ENCODE data around the gene MARS1. TPM values are rescaled to one million over a fixed set of nuclear protein-coding genes. Genes with fewer than 3 reads are reported as not detected.

Gene MARS1
- total RNA-seq, 8 experiments from 2014 or later: 133 to 437 (median 224) TPM

DNA sequence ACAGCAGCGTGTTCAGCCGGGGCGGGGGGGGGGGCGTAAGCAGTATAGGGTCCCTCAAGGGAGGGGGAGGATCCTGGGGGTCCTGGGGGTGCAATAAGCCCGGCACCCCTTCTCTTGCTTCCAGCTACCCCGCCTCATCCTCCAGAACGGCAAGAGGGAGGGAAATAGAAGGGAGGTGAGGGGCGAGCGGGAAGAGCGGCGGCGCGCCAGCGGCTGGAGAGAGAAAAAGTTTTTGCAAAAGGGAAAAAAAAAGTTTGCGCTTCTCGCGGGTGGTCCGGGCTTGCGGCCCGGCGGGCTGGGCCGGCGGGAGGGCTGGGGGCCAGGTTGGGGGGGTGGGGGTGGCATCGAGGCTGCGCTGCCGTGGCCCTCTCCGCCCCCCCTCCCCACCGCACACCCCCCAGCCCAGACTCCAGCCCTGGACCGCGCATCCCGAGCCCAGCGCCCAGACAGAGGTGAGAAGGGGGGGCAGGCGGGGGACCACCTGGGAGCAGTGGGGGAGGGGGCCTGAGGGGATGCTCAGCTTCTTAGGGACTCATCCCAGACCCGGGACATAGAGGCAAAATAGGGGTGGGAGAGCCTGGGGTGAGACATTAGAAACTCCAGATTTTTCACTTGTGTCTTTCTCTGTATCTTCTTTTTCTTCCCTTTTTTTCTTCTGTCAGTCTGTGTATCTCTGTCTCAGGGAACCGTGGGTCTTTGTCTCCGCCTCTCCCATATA lies 28.0 kb upstream of the MARS1 start, which contains the start of gene GLI1:
GLI1 (plus strand) TSS at position 36 of the 718 bp plus-strand sequence. CDS start 3,907 bp downstream, outside the sequence.
- Histone ChIP-seq H3K27ac (peak within 1 kb of the TSS; percentile 45 to 71), H3K4me3 (peak within 1 kb of the TSS; percentile 45 to 59 (median 51)), H3K4me1 (replicated peaks in 1 of 2) (peaks cover 35 to 48% of the 10 kb centered on the region in 2 donors)
- ATAC-seq (replicated peaks in 6 of 8): peak in 3 of 8 experiments; percentile 9 to 13 (median 11)
- 0% methylated on average over 2 to 3 of the region's 36 CpGs; no CpG with 5 or more reads in 8 of the 10 experiments for WGBS, 10 experiments
- in situ Hi-C loops (cut with MboI; ENCODE audit: low pct_unique_long_range_greater_than_20kb in 2 of 9, low sequenced_read_pairs in 9 of 9, unreplicated experiment in 9 of 9): loop anchor here in 2 of 9 experiments (10.0 to 25.0 kb wide), 2 partner anchors 145 to 223 kb away; partner anchors contain the start of gene SHMT2 (in 1 of the 2)

- H3K4me3 ChIP-seq: peak overlapping the region; percentile 45 to 59 (median 51)
- no peak for ATAC-seq (replicated peaks in 6 of 8)
- H3K27ac ChIP-seq: peak overlapping the region in 1 of 2 donors; percentile 71
These were observed 27.4 kb upstream of the MARS1 start for GRCh38 chr12:57460468-57460784.

DNA sequence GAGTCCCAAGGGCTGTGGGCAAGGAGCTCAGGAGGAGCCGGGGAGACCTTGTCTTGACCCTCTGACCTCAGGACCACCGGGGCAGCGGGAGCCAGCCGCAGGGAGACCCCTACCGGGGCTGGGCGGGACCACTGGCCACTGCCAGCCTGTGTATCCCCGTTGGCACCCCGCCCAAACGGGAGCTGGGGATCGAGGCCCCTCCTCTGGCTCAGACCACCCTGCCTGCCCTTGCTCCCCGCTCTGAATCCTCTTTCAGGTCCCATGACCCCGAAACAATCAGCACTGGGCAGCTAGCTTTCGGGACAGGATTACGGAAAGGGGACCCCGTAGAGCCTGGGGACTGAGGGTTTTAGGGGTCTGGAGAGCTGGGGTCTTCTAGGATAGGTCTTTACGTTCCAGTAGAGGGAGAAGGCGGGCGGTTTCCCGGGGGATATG lies 27.0 kb upstream of the MARS1 start:
- ATAC-seq (replicated peaks in 6 of 8): peak in 4 of 8 experiments; percentile 1 to 9 (median 6)
- Histone ChIP-seq H3K4me3 (peak overlapping the region; percentile 32 to 59 (median 51)), H3K27ac (peak overlapping the region in 1 of 2 donors; percentile 71), H3K4me1 (replicated peaks in 1 of 2) (peaks cover 25 to 38% of the 10 kb centered on the region in 2 donors)
- in situ Hi-C loops (cut with MboI; ENCODE audit: low pct_unique_long_range_greater_than_20kb in 2 of 9, low sequenced_read_pairs in 9 of 9, unreplicated experiment in 9 of 9): loop anchor here in 1 of 9 experiments (25.0 kb wide), 1 partner anchor 224 kb away; the partner anchor contains the start of gene SHMT2
- WGBS, 10 experiments: 0 to 15% (median 2%) methylated on average over 1 to 5 of the region's 19 CpGs; no CpG with 5 or more reads in 6 of the 10 experiments

More at GRCh38 chr12:57460468-57460784, 27.4 kb upstream of the MARS1 start:
- 0% methylated on average over 1 to 3 of the region's 6 CpGs; no CpG with 5 or more reads in 6 of the 10 experiments for WGBS, 10 experiments
- H3K4me1 ChIP-seq (replicated peaks in 1 of 2): peaks cover 30 to 43% of the 10 kb centered on the region in 2 donors
- in situ Hi-C loops (cut with MboI; ENCODE audit: low pct_unique_long_range_greater_than_20kb in 2 of 9, low sequenced_read_pairs in 9 of 9, unreplicated experiment in 9 of 9): loop anchor here in 1 of 9 experiments (25.0 kb wide), 1 partner anchor 223 kb away; the partner anchor contains the start of gene SHMT2

DNA sequence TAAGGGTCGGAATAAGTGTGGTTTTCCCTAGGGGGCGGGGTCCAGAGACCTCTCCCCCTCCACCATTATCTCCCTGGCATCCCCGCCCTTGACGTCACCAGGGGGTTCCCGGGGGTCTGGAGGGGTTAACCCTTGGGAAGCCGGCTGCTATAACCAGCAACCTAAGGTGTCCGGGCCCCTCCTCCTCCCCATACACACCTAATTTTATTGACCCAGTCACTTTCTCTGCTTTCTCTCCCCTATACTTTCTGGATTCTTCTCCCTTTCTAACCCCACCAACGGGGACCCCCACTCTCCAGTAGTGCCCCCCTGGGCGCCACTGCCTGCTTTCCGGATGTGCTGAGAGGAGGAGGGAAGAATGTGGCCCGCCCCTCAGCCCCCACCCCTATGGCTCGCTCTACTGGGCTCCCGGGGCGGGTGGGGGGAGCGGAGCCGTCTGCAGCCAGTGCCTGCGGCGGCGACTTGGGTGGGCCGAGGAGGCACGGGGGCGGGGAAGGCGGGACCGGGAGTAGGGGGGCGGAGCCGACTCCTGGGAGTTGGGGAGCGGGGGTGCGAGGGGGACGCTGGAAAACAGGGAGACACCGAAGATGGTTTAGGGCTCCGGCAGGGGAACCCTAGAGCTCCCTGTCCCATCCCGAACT lies 26.5 kb upstream of the MARS1 start:
- peak; percentile 1 to 28 (median 12) for ATAC-seq (replicated peaks in 6 of 8)
- peak overlapping the region in 1 of 2 donors; percentile 71 for H3K27ac ChIP-seq

DNA sequence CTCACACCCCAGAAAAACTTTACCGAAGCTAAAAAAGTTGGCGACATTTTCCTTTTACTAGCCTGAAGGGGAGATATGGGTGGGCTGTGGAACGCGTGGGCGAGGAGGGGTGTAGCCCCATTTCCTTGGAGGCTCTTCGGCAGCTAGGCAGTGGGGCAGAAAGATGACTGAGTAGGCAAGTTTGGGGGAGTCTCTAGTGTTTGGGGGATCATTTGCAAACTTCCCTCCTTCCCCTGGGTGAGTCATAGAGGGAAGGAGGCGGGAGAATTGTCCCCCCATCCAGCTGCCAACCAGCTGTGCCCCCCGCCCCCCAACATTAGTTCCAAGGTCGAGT lies 26.0 kb upstream of the MARS1 start:
- in situ Hi-C loops (cut with MboI; ENCODE audit: low pct_unique_long_range_greater_than_20kb in 2 of 9, low sequenced_read_pairs in 9 of 9, unreplicated experiment in 9 of 9): loop anchor here in 1 of 9 experiments (25.0 kb wide), 1 partner anchor 225 kb away; the partner anchor contains the start of gene SHMT2
- Histone ChIP-seq H3K4me1 (replicated peaks in 1 of 2) (peaks cover 23 to 29% of the 10 kb centered on the region in 2 donors), H3K27ac (peak overlapping the region in 1 of 2 donors; percentile 71), H3K4me3 (peak overlapping the region; percentile 32 to 59 (median 51))
- 0% methylated on average over 4 of the region's 9 CpGs; no CpG with 5 or more reads in 9 of the 10 experiments for WGBS, 10 experiments
- peak in 4 of 8 experiments; percentile 1 to 5 (median 2) for ATAC-seq (replicated peaks in 6 of 8)

More for the DNA sequence above, 26.5 kb upstream of the MARS1 start:
- in situ Hi-C loops (cut with MboI; ENCODE audit: low pct_unique_long_range_greater_than_20kb in 2 of 9, low sequenced_read_pairs in 9 of 9, unreplicated experiment in 9 of 9): loop anchor here in 1 of 9 experiments (25.0 kb wide), 1 partner anchor 224 kb away; the partner anchor contains the start of gene SHMT2
- H3K4me3 ChIP-seq: peak overlapping the region; percentile 32 to 59 (median 51)
- peaks cover 23 to 33% of the 10 kb centered on the region in 2 donors for H3K4me1 ChIP-seq (replicated peaks in 1 of 2)
- 0% methylated on average over 1 to 2 of the region's 32 CpGs; no CpG with 5 or more reads in 7 of the 10 experiments for WGBS, 10 experiments

GRCh38 chr12:57462251-57462911 lies 25.5 kb upstream of the MARS1 start:
- H3K4me3 ChIP-seq: peak overlapping the region; percentile 32 to 59 (median 51)
- ATAC-seq (replicated peaks in 6 of 8): peak; percentile 53 to 70 (median 66)
- in situ Hi-C loops (cut with MboI; ENCODE audit: low pct_unique_long_range_greater_than_20kb in 2 of 9, low sequenced_read_pairs in 9 of 9, unreplicated experiment in 9 of 9): loop anchor here in 1 of 9 experiments (25.0 kb wide), 1 partner anchor 225 kb away; the partner anchor contains the start of gene SHMT2
- peaks cover 23 to 26% of the 10 kb centered on the region in 2 donors for H3K4me1 ChIP-seq (replicated peaks in 1 of 2)
- WGBS, 10 experiments: 0% methylated on average over 1 to 6 of the region's 28 CpGs; no CpG with 5 or more reads in 7 of the 10 experiments
- H3K27ac ChIP-seq: peak overlapping the region in 1 of 2 donors; percentile 71

DNA sequence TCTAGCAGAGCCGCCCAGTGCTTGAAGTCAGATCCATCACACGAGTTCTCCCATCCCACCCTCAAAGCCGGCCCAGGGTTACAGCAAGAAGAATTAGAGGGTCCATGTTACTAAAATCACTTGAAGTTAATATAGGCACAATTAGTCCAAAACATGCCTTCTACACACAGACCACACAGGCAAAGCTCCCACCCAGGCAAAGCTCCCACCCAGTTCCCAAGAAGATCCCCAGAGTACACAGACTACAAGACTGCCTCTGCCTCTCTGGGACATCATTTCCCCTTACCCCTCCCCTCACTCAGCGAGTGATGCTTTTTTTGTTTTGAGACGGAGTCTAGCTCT lies 25.0 kb upstream of the MARS1 start:
- H3K4me1 ChIP-seq (replicated peaks in 1 of 2): peaks cover 18 to 22% of the 10 kb centered on the region in 2 donors
- no peak for ATAC-seq (replicated peaks in 6 of 8)
- 0 to 63% (median 33%) methylated on average over 1 to 3 of the region's 5 CpGs; no CpG with 5 or more reads in 7 of the 10 experiments for WGBS, 10 experiments
- no peak overlapping the region for H3K27ac ChIP-seq
- in situ Hi-C loops (cut with MboI; ENCODE audit: low pct_unique_long_range_greater_than_20kb in 2 of 9, low sequenced_read_pairs in 9 of 9, unreplicated experiment in 9 of 9): loop anchor here in 1 of 9 experiments (25.0 kb wide), 1 partner anchor 226 kb away; the partner anchor contains the start of gene SHMT2
- peak overlapping the region in 1 of 5 donors; percentile 56 for H3K4me3 ChIP-seq

GRCh38 chr12:57464569-57464968 lies 23.3 kb upstream of the MARS1 start:
- 53 to 100% (median 97%) methylated on average over 2 to 10 of the region's 12 CpGs; no CpG with 5 or more reads in 3 of the 10 experiments for WGBS, 10 experiments
- in situ Hi-C loops (cut with MboI; ENCODE audit: low pct_unique_long_range_greater_than_20kb in 2 of 9, low sequenced_read_pairs in 9 of 9, unreplicated experiment in 9 of 9): loop anchor here in 1 of 9 experiments (25.0 kb wide), 1 partner anchor 227 kb away; the partner anchor contains the start of gene SHMT2
- Histone ChIP-seq H3K4me1 (replicated peaks in 1 of 2) (peaks cover 8 to 11% of the 10 kb centered on the region in 2 donors), H3K4me3 (no peak overlapping the region), H3K27ac (no peak overlapping the region)
- ATAC-seq (replicated peaks in 6 of 8): no peak

DNA sequence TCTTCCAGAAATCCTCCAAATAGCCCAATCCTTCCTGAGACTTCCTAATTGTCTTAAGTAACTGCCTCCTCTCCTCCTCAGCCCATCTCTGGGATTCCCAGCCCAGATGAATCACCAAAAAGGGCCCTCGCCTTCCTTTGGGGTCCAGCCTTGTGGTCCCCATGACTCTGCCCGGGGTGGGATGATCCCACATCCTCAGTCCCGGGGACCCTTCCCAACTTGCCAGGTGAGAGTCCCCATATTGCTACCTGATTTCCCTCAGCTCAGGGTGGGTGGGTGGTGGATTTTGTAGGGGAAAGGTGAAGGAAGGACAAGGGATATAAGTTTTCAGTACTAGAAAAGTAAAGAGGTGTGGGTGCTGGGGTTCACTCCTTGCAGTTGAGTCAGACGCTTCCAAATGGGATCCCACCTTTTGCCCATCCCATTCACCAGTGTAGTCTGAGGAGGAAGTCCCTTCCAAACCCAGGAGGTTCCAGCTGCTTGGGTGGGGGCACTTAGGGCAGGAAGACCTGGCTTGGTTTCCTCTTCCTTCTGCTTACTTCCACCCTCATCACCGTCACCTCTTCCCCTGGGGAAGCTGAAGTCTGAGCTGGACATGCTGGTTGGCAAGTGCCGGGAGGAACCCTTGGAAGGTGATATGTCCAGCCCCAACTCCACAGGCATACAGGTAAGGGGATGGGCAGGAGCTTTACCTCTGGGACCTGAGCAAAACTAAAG lies 22.7 kb upstream of the MARS1 start:
- WGBS, 10 experiments: 80 to 100% (median 90%) methylated on average over 1 to 4 of the region's 6 CpGs; no CpG with 5 or more reads in 6 of the 10 experiments
- Histone ChIP-seq H3K27ac (no peak overlapping the region), H3K4me1 (replicated peaks in 1 of 2) (peaks cover 5 to 11% of the 10 kb centered on the region in 2 donors), H3K4me3 (no peak overlapping the region)
- in situ Hi-C loops (cut with MboI; ENCODE audit: low pct_unique_long_range_greater_than_20kb in 2 of 9, low sequenced_read_pairs in 9 of 9, unreplicated experiment in 9 of 9): loop anchor here in 1 of 9 experiments (25.0 kb wide), 1 partner anchor 228 kb away; the partner anchor contains the start of gene SHMT2
- no peak for ATAC-seq (replicated peaks in 6 of 8)

GRCh38 chr12:57465747-57466505 lies 21.9 kb upstream of the MARS1 start:
- in situ Hi-C loops (cut with MboI; ENCODE audit: low pct_unique_long_range_greater_than_20kb in 2 of 9, low sequenced_read_pairs in 9 of 9, unreplicated experiment in 9 of 9): loop anchor here in 1 of 9 experiments (25.0 kb wide), 1 partner anchor 229 kb away; the partner anchor contains the start of gene SHMT2
- 59 to 100% (median 87%) methylated on average over 1 to 8 of the region's 14 CpGs; no CpG with 5 or more reads in 3 of the 10 experiments for WGBS, 10 experiments
- H3K4me1 ChIP-seq (replicated peaks in 1 of 2): peaks cover under 1 to 8% of the 10 kb centered on the region in 2 donors
- H3K27ac ChIP-seq: no peak overlapping the region
- H3K4me3 ChIP-seq: no peak overlapping the region
- ATAC-seq (replicated peaks in 6 of 8): no peak
